DOHH2 (cell line): ENCODE measurements around the gene AKT2.

Source experiments
- CTCF ChIP-seq: fragments of 200-600 bp; sonication (generic); IDR thresholded peaks from one replicate; pipeline ENCODE4 v1.5.1; 2014; ENCODE audit warnings: antibody characterized with exemption, mild to moderate bottlenecking, low read depth, low read length; ENCODE audit not compliant: poor library complexity, severe bottlenecking
- EZH2phosphoT487 ChIP-seq: fragments of 200-600 bp; sonication (generic); IDR thresholded peaks from 2 replicates; pipeline ENCODE4 v1.6.1; 2017; ENCODE audit warnings: borderline replicate concordance, mild to moderate bottlenecking, antibody characterized with exemption, low read length, moderate library complexity, mixed read lengths

GRCh38 chr19:40322271-40322610 lies 37.1 kb upstream of the AKT2 start:
- TF ChIP-seq CTCF (no peak), EZH2phosphoT487 (no peak)
